DLD1 (cell line): ENCODE results near the gene CREM.
"Not testable (repeated sequence)": the region's sequence is repeated elsewhere in the genome, so short reads cannot be mapped to it uniquely, and the experiment has no call there.

ENCODE experiments used
- in situ Hi-C: cut with HindIII; loops from 2 replicates; pipeline ENCODE4 v1.10.0; 2017; ENCODE audit warnings: low sequenced_read_pairs

The CREM gene

GRCh38 chr10:35126530-35127288 is at the start of gene CREM:
Gene CREM, plus strand, starts transcription at chr10:35126846. Its CDS starts 10,990 bp downstream, at chr10:35137836.
- in situ Hi-C loops = no loop called here

GRCh38 chr10:35079265-35079664 is 47.4 kb upstream of the CREM start:
- in situ Hi-C loops = no loop called here

- in situ Hi-C loops = no loop called here
Observed at GRCh38 chr10:35079763-35080162, 46.9 kb upstream of the CREM start.

GRCh38 chr10:35080261-35080660 is 46.4 kb upstream of the CREM start:
- in situ Hi-C loops = not testable (repeated sequence)

- in situ Hi-C loops = no loop called here
Observed at GRCh38 chr10:35083242-35083641, 43.4 kb upstream of the CREM start.

GRCh38 chr10:35089611-35090161 is 37.0 kb upstream of the CREM start:
- in situ Hi-C loops = no loop called here

- in situ Hi-C loops = no loop called here
Observed at GRCh38 chr10:35090162-35090954, 36.3 kb upstream of the CREM start, which contains the start of gene CUL2. Gene CUL2, minus strand, starts transcription at chr10:35090341. Its CDS starts 19,024 bp downstream, at chr10:35071317.

GRCh38 chr10:35091994-35092790 is 34.5 kb upstream of the CREM start:
- in situ Hi-C loops = no loop called here

- in situ Hi-C loops = no loop called here
Observed at GRCh38 chr10:35092851-35093250, 33.8 kb upstream of the CREM start.

- in situ Hi-C loops = no loop called here
Observed at GRCh38 chr10:35096312-35096711, 30.3 kb upstream of the CREM start.

GRCh38 chr10:35097510-35097909 is 29.1 kb upstream of the CREM start:
- in situ Hi-C loops = no loop called here

GRCh38 chr10:35103882-35104281 is 22.8 kb upstream of the CREM start:
- in situ Hi-C loops = no loop called here

- in situ Hi-C loops = no loop called here
Observed at GRCh38 chr10:35112571-35112970, 14.1 kb upstream of the CREM start.

- in situ Hi-C loops = no loop called here
Observed at GRCh38 chr10:35119378-35119777, 7.3 kb upstream of the CREM start.

- in situ Hi-C loops = no loop called here
Observed at GRCh38 chr10:35124540-35124939, 2.1 kb upstream of the CREM start.

- in situ Hi-C loops = no loop called here
Observed at GRCh38 chr10:35126062-35126529, 550 bp upstream of the CREM start.

- in situ Hi-C loops = no loop called here
Observed at GRCh38 chr10:35127289-35127891, 744 bp downstream of the CREM start.

- in situ Hi-C loops = no loop called here
Observed at GRCh38 chr10:35129185-35129674, 2.6 kb downstream of the CREM start.

GRCh38 chr10:35130663-35131062 is 4.0 kb downstream of the CREM start:
- in situ Hi-C loops = no loop called here

- in situ Hi-C loops = no loop called here
Observed at GRCh38 chr10:35132727-35133126, 6.1 kb downstream of the CREM start.
